ENCODE data around the gene IQGAP2.

Gene IQGAP2

GRCh38 chr5:76443066-76443800 lies 40.1 kb downstream of the IQGAP2 start:
- DNase-seq (ENCODE audit: insufficient read length, low spot score) = no peak
- FAIRE-seq = no peak

DNA sequence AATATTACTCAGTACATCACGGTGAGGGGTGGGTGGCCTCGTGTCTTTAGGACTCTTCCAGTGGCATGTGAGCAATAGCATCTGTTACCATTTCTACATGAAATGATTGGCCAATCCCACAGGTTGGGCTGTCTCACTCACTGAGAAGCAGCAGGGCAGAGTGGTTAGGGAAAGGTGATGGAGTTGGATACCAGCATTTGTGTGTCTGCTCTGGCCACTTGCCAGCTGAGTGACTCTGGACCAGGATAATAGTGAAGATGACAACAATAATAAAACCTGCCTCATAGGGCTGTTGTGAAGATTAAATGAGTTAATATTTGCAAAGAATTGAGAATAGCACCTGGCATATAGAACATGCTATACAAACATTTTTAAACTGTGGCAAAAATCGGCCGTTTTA lies 42.0 kb downstream of the IQGAP2 start:
- FAIRE-seq (no peak), DNase-seq (ENCODE audit: insufficient read length, low spot score) (no peak)

DNA sequence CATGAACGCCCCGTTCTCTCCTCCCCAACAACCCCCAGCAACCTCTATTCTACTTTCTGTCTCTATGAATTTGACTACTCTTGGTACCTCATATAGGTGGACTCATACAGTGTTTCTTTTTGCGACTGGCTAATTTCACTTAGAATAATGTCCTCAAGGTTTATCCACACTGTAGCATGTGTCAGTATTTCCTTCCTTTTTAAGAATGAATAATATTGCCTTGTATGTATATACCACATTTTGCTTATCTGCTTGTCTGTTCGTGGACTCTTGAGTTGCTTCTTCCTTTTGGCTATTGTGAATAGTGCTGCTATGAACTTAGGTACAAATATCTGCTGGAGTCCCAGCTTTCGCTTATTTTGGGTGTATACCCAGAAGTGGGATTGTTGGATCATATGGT lies 42.7 kb downstream of the IQGAP2 start:
- no peak for DNase-seq (ENCODE audit: insufficient read length, low spot score)
- no peak for FAIRE-seq

DNA sequence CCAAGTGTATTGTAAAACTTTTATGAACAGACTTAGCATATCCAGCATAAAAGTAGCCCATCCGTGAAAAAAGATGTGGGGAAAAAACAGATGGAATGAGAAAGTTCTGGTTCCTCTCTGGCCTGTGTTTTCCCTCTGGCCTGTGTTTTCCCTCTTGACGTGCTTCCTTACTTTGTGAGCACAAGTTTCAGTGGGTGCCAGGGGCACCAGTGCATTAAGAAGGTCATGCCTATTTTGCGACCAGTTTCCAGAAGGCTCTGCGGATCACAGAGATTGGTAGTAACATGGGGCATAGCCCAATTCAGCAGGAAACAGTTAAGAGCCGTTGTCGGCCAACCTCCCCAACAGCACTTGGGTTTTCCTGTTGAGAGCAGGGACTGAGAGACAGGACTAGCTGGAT lies 43.7 kb downstream of the IQGAP2 start:
- DNase-seq (ENCODE audit: insufficient read length, low spot score) (no peak), FAIRE-seq (no peak)

GRCh38 chr5:76449606-76450005 lies 46.5 kb downstream of the IQGAP2 start:
- no peak for DNase-seq (ENCODE audit: insufficient read length, low spot score)
- no peak for FAIRE-seq

- DNase-seq (ENCODE audit: insufficient read length, low spot score) (no peak), FAIRE-seq (peak; percentile 54)
Measured at GRCh38 chr5:76450054-76450453, 47.0 kb downstream of the IQGAP2 start.

- DNase-seq (ENCODE audit: insufficient read length, low spot score) = no peak
- FAIRE-seq = no peak
Measured at GRCh38 chr5:76451031-76451701, 48.1 kb downstream of the IQGAP2 start.

DNA sequence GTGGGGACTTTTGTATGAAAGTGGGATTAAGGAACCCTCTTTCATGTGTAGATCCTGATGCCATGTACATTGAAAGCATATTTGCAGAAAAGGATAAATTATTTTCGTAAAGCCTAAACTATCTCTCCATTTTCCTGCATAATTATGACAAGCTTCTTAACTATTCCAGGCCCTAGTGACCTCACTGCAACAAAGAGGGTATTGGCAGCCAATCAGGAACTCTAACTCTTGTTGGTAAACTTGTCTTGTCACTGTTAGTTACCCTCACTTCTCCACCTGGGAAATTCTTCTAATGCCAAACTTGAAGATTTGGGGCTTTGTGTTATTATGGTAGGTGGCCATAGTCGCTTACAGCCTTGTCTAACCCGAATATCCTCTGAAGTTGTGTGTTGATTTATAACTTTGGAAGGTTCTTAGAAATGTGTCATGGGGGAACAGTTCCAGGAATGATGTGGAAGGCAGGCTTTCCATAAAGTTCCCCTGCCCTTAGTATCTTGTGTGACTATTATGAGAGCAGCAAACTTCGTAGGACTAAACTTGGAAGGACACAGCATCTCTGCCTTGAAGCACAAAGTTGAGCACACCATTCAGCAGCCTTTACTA lies 52.5 kb downstream of the IQGAP2 start:
- FAIRE-seq = no peak

GRCh38 chr5:76456258-76456657 lies 53.2 kb downstream of the IQGAP2 start:
- DNase-seq (ENCODE audit: insufficient read length, low spot score) (no peak), FAIRE-seq (no peak)

More for the DNA sequence above, 52.5 kb downstream of the IQGAP2 start:
- no peak for DNase-seq (ENCODE audit: insufficient read length, low spot score)

DNA sequence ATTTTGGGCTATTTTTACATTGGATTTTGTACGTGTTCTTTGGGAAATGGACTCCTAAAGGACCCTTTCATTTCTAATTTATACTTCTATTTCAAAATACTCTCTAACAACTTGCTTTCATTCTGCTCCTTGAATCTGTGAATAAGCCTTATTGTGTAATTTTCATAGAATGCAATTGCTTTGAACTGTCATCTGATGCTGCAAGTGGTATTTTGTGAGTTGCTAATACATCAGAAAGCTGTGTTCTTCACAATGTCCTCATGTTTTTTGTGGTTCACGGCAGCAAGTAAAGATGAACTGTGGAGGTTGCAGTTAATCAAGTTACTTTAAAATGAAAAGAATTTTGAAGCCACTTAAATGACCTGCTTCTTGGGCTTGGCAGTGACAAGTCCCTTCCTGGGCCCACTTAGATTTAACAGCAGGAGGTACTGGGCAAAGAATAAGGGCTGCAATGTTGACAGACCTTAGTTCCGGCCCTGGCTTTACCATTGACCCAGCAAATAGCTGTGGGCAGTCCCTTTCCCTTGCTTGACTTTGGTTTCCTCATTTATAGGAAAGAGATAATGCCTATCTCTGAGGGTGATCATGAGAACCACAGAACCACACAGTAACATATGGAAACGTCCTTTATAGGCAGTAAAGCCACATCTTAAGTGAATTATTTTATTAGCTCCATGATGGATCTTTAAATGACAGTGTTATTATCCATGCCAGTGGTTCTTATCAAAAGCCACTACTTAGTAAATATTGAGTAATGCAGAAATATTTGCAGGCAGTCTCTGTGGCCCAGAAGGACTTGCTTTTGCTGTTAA lies 54.8 kb downstream of the IQGAP2 start:
- FAIRE-seq (no peak), DNase-seq (ENCODE audit: insufficient read length, low spot score) (no peak)

DNA sequence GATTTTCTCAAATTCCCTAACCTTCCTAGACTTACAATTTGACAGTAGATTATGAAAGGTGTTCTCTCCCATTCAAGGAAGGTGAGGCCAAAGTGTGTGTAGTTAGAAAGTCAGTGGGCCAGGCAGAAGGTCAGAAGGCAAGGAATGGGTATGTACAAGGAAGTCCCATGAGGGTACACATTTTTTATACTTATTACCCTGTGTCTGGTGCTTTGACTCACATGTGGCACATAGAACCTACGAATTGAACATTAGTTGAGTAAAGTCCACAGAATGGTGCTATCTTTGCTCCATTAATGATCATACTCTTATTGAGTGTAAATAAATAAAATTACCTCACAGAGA lies 55.4 kb downstream of the IQGAP2 start:
- DNase-seq (ENCODE audit: insufficient read length, low spot score) (no peak), FAIRE-seq (no peak)

GRCh38 chr5:76460104-76460503 lies 57.0 kb downstream of the IQGAP2 start:
- DNase-seq (ENCODE audit: insufficient read length, low spot score) (no peak), FAIRE-seq (no peak)

- DNase-seq (ENCODE audit: insufficient read length, low spot score) (no peak), FAIRE-seq (no peak)
Measured at GRCh38 chr5:76462097-76462667, 59.1 kb downstream of the IQGAP2 start.

- FAIRE-seq (no peak), DNase-seq (ENCODE audit: insufficient read length, low spot score) (no peak)
Measured at GRCh38 chr5:76467216-76467615, 64.1 kb downstream of the IQGAP2 start.

GRCh38 chr5:76468635-76469425 lies 65.7 kb downstream of the IQGAP2 start:
- no peak for FAIRE-seq

DNA sequence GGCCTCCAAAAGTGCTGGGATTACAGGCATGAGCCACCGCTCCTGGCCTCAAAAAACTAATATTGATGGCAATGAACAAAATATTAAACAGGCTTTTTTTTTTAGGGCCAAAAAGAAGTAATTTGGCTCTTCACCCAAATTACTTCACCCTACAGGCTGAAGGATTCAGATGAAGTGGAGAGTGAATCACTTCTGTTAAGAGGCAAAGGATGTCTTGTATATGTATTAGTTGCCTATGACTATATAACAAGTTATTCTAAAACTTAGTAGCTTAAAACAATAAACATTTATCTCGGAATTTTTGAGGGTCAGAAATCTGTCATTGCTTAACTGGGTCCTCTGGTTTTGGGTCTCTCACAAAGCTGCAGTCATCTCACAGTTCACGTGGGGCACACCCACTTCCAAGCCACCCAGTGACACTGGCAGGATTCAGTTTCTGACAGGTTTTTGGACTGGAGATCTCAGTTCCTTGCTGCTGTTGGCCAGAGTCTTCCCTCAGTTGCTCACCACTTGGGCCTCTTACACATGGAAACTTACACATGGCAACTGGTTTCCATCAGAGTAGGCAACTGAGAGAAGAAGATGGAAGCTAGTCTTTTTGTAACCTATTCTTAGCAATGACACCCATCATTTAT lies 66.7 kb downstream of the IQGAP2 start:
- DNase-seq (ENCODE audit: insufficient read length, low spot score) = no peak
- no peak for FAIRE-seq

More at GRCh38 chr5:76468635-76469425, 65.7 kb downstream of the IQGAP2 start:
- DNase-seq (ENCODE audit: insufficient read length, low spot score) = no peak

DNA sequence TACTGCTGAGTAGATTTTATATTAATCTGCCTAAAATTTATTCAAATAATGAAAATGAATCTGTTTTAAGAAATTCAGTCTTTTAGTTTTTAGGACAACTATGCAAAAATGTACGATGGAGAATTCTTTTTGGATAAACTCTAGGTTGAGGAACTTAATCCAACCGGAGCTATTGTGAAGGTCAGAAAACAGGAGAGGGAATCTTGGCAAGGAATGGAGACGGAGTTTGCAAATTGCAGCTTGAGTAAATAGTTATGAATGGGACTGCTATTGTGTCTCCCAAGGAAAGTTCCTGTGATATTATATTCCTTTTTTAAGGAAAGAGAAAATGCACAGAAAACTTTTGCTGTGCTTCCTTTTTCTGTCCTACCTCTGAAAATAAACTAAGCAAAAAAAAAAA lies 67.9 kb downstream of the IQGAP2 start:
- no peak for DNase-seq (ENCODE audit: insufficient read length, low spot score)
- FAIRE-seq = no peak

DNA sequence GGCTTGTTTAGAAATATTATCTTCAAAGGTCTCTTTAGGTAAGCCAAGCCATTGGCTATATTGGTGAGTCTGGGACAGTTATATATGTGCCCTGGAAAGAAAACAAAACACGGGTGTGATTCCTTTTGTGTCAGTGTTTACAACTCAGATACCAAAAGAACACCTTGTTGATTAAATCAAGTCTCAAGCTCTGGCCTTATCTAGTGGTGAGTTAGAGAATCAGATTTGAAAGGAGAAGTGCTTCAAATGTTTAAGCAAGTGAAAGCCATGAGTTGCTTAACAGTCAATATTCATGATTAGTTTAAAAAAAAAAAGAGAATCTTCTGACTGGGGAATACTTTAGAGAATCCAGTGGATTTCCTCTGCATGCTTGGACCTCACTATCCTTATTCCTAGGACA lies 68.3 kb downstream of the IQGAP2 start:
- FAIRE-seq (no peak), DNase-seq (ENCODE audit: insufficient read length, low spot score) (no peak)

DNA sequence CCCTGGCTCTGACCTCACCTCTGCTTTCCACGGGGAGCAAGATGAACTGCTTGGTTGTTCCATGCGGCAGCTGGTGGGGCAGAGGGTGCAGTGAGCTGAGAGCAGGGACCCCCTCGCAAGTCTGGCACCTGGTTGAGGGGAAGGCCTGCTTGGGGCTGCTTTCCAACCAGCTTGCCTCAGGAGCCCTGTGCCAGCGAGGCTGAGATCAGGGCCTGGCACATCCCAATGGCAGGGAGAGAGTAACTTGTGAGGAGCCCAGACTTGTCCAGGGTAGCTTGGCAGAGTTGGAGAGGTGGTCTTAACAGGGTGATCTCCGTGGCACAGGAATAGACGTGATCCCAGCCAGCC lies 68.9 kb downstream of the IQGAP2 start:
- FAIRE-seq (no peak), DNase-seq (ENCODE audit: insufficient read length, low spot score) (no peak)
